Measurements from ENCODE around the gene TPBGL.

GRCh38 chr11:75203138-75203537, 37.4 kb upstream of the TPBGL start:
- TF ChIP-seq CTCF (IDR thresholded peaks at IDR 0.05; ENCODE audit: extremely low read depth in 1 of 2, insufficient read depth in 1 of 2, low read depth in 1 of 2, low read length in 2 of 2) (no peak), POLR2A (IDR thresholded peaks at IDR 0.05; ENCODE audit: low read depth, low read length) (no peak), POLR2AphosphoS5 (IDR thresholded peaks at IDR 0.05; ENCODE audit: insufficient read depth, low read depth, low read length) (no peak)

Data from endothelial cell of umbilical vein (primary cell).